IMR-90 (cell line): ENCODE measurements around the gene TFAP2E.

Source experiments
- TF ChIP-seq, protein P1 (sequence below): conservative IDR thresholded peaks from 2 replicates; pipeline ENCODE4 v1.5.1; 2012; ENCODE audit warnings: mild to moderate bottlenecking, low read depth, low read length, improper control_type of control experiment
- TF ChIP-seq, protein P2 (sequence below): fragments of 150-350 bp; IDR thresholded peaks from 2 replicates; pipeline ENCODE4 v1.6.1; 2017; ENCODE audit warnings: mild to moderate bottlenecking, antibody characterized with exemption, low read length, low read depth

DNA sequence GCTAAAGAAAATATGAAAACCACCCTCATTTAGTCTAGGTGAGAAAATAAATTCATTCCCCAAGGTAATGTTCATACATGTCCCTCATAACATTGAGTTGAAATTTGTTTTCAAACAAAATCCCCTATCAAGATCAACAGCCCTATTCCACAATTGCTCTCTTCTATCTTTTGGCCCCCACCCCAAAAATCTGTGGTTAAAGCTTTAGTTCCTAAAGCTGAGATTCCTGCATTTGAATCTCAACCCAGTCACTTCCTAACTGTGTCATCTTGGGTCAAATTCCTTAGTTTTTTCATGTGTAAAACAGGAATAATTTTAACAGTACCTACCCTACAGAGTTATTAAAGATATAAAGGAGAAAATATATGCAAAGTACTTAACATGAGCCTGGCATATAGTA, 37.9 kb upstream of the TFAP2E start:
- TF ChIP-seq, protein P1, sequence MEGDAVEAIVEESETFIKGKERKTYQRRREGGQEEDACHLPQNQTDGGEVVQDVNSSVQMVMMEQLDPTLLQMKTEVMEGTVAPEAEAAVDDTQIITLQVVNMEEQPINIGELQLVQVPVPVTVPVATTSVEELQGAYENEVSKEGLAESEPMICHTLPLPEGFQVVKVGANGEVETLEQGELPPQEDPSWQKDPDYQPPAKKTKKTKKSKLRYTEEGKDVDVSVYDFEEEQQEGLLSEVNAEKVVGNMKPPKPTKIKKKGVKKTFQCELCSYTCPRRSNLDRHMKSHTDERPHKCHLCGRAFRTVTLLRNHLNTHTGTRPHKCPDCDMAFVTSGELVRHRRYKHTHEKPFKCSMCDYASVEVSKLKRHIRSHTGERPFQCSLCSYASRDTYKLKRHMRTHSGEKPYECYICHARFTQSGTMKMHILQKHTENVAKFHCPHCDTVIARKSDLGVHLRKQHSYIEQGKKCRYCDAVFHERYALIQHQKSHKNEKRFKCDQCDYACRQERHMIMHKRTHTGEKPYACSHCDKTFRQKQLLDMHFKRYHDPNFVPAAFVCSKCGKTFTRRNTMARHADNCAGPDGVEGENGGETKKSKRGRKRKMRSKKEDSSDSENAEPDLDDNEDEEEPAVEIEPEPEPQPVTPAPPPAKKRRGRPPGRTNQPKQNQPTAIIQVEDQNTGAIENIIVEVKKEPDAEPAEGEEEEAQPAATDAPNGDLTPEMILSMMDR = no peak
- TF ChIP-seq, protein P2, sequence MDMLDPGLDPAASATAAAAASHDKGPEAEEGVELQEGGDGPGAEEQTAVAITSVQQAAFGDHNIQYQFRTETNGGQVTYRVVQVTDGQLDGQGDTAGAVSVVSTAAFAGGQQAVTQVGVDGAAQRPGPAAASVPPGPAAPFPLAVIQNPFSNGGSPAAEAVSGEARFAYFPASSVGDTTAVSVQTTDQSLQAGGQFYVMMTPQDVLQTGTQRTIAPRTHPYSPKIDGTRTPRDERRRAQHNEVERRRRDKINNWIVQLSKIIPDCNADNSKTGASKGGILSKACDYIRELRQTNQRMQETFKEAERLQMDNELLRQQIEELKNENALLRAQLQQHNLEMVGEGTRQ = no peak
